Gastroesophageal sphincter (tissue), 3 donors: ENCODE data around the gene SSC5D.

Experiments used
- CTCF ChIP-seq, 4 experiments: fragments of 200-600 bp in 2 of 4; fragments of 450-650 bp in 2 of 4; sonication (generic) in 1 of 4; IDR thresholded peaks; one replicate each; pipeline ENCODE4 v1.5.1; 2017 to 2019; ENCODE audit warnings: antibody characterized with exemption in 4 of 4, mild to moderate bottlenecking in 2 of 4, moderate library complexity in 2 of 4
- EP300 ChIP-seq: sonication (generic); formaldehyde crosslinking; IDR thresholded peaks from one replicate; pipeline ENCODE4 v1.6.1; 2017; ENCODE audit warnings: antibody characterized with exemption, mild to moderate bottlenecking

- TF ChIP-seq EP300, result no peak
- TF ChIP-seq CTCF (IDR thresholded peaks at IDR 0.05), result no peak
Observed at GRCh38 chr19:55486971-55487923, 989 bp upstream of the SSC5D start.
